Left renal pelvis (tissue), 4 donors: Measurements from ENCODE around the gene MMAA. TPM values are rescaled to one million over a fixed set of nuclear protein-coding genes. Genes with fewer than 3 reads are reported as not detected.
A peak's percentile ranks its signal among the peaks of the same experiment; 100 is the strongest.

ENCODE experiments used
- DNase-seq, 4 donors: peaks; one replicate each; pipeline ENCODE4 v3.0.0-alpha.2; 2013; ENCODE audit warnings: low read depth in 4 of 4, low spot score in 3 of 4
- polyA plus RNA-seq, 4 donors: library from polyadenylated mRNA; unstranded; fragments of 120-200 nt; gene quantifications; one replicate each; pipeline ENCODE4 v1.2.1, GENCODE V29; 2013; ENCODE audit not compliant: insufficient read length in 4 of 4

The MMAA gene
- polyA plus RNA-seq, 4 donors = 7.7 to 14.3 (median 13.3) TPM

DNA sequence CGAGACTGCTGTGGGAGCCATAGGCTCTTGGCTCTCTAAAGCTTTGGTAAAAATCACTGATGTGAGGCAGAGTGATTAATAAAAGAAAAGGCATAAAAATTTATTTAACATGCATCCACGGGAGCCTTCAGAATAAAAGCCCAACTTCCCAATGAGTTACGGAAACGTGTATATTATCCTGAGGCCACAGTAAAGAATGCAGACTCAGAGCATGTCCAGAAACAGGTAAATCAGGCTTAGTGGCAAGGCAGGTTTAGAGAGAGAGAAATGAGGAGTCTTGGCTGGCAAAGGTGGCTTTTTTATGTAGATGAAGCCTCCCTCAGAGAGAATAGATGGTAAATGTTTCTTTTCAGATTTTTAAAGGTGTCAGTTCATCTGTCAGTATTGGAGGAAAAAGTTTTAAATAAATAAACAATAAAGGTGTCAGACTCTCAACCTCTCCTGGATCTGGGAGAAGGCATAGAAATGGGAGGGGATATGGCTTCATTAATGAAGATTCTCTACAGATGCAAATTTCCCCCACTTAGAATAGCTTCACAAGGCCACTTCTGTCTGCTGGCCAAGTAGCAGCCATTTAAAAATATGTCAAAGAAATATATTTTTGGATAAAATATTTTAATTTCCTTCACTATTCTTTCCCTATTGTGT, 84.8 kb downstream of the MMAA start:
- peak in 1 of 4 donors; percentile 43 for DNase-seq

DNA sequence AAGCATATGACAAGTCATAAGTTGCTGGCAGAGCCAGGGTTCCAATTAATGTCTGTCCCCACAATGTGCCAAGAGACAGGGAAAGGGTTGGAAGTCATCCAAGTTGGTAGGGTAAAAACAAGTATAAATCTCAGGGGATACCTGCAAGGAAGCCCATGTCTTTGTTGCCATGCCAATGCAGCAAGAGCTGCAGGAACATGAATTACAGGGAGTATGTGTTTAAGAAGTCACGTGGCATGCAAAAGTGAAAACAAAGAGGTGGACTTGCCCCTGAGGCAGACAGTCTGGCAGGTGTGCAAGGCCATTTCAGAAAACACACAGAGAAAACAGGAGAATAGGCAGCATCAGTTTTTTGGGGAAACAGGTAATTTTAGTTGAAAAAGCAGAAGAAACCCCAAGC, 90.2 kb downstream of the MMAA start:
- DNase-seq = no peak

Other genes with a start within 250 kb of the MMAA start
- gene SMAD1, start 137.5 kb upstream of the MMAA start, polyA plus RNA-seq = 10 to 100 TPM; 53.2 to 64.2 (median 57.3) TPM
- not detected for gene C4orf51, start 60.8 kb downstream of the MMAA start, polyA plus RNA-seq